Erythroblast (primary cell): Measurements from ENCODE around the gene NCKAP1.
"Not testable (repeated sequence)": the region's sequence is repeated elsewhere in the genome, so short reads cannot be mapped to it uniquely, and the experiment has no call there.

Source experiments
- GATA1 ChIP-seq: IDR thresholded peaks from 2 replicates; pipeline ENCODE4 v1.6.1; 2011; ENCODE audit warnings: low read depth, mild to moderate bottlenecking, control low read depth, low read length, moderate library complexity
- POLR2A ChIP-seq: IDR thresholded peaks from 2 replicates; pipeline ENCODE4 v1.6.1; 2011; ENCODE audit warnings: mild to moderate bottlenecking, low read length

- TF ChIP-seq POLR2A, GATA1: not testable (repeated sequence)
Measured at GRCh38 chr2:183047486-183048125, 9.3 kb upstream of the NCKAP1 start.
